Activated CD4-positive, alpha-beta T cell treated with anti-CD3 and anti-CD28 coated beads, Interleukin-2, amount 10 ng/mL, durations not matched to agents 7 days and 5 days (primary cell): ENCODE results near the gene RPP25. TPM values are rescaled to one million over a fixed set of nuclear protein-coding genes. Genes with fewer than 3 reads are reported as not detected.
"Not testable (repeated sequence)": the region's sequence is repeated elsewhere in the genome, so short reads cannot be mapped to it uniquely, and the experiment has no call there.

Experiments
- CTCF ChIA-PET: fragments of 350-600 bp; sonication (Branson Sonifier 250); formaldehyde crosslinking; loops from one replicate; lab custom pipeline; 2021; ENCODE audit warnings: antibody characterized with exemption; lab: Charles Lee
- POLR2A ChIA-PET: fragments of 350-600 bp; sonication (Branson Sonifier 250); formaldehyde crosslinking; loops from one replicate; lab custom pipeline; 2021; ENCODE audit warnings: antibody characterized with exemption; lab: Charles Lee
- DNase-seq: peaks from one replicate; pipeline ENCODE4 v3.0.0-alpha.2; 2020
- H3K27ac Mint-ChIP-seq: one replicate; pipeline ENCODE4 v1.8.0; 2021; ENCODE audit warnings: mild to moderate bottlenecking, moderate library complexity, mixed read lengths
- H3K27me3 Mint-ChIP-seq: one replicate; pipeline ENCODE4 v1.8.0; 2021; ENCODE audit warnings: mixed read lengths
- H3K36me3 Mint-ChIP-seq: one replicate; pipeline ENCODE4 v1.8.0; 2021; ENCODE audit warnings: low read depth, mixed read lengths
- H3K4me1 Mint-ChIP-seq: one replicate; pipeline ENCODE4 v1.8.0; 2021; ENCODE audit warnings: mixed read lengths
- H3K4me3 Mint-ChIP-seq: one replicate; pipeline ENCODE4 v1.8.0; 2021; ENCODE audit warnings: mild to moderate bottlenecking, moderate library complexity, mixed read lengths
- H3K9me3 Mint-ChIP-seq: one replicate; pipeline ENCODE4 v1.8.0; 2021; ENCODE audit warnings: mixed read lengths
- total RNA-seq, 2 experiments: library from RNA; stranded (reverse); gene quantifications; one replicate each; pipeline ENCODE4 v1.2.3, GENCODE V29; 2021

Gene RPP25
- total RNA-seq, 2 experiments from 2014 or later: 6.4 TPM

DNA sequence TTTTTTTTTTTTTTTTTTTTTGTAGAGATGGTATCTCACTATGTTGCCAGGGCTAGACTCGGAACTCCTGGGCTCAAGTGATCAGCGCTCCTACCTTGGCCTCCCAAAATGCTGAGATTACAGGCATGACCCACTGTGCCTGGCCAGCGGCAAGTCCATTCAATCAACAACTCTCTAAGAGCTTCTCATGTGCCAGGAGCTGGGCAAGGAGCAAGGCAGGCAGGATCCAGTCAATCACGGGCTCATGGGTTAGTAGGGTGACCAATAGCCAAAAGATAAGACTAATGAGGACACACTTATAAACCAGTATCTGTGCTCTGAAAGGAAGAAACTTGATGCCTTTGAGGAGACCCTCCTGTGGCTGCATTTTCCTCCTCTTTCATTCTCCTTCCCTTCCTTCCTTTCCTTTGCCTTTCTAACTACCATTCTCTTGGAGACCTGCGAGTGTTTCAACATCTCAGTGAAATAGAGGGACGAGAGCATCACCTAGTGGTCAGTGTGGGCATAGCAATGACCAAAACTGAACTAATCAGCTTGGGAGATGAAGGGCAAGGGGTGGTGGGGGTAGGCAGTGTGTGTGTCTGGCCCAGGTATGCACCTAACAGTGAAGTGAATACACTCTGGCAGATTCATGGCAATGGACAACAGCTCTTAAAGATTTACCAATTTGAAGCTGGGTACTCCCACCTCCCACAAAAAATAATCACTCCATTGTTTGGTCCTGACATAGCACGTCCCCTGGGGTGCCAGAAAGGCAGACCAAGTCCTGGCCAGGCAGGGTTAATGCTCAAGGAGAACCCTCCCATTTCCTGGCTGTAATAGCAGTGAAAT lies 6.3 kb downstream of the RPP25 start:
- Mint-ChIP-seq H3K4me1 (peaks cover 8% of the 10 kb centered on the region), H3K27ac (no peak overlapping the region), H3K36me3 (no peaks in the 10 kb centered on the region), H3K27me3 (no peaks in the 10 kb centered on the region), H3K4me3 (no peak overlapping the region), H3K9me3 (no peaks in the 10 kb centered on the region)
- POLR2A ChIA-PET: no interaction called here
- DNase-seq: peak; percentile 85
- CTCF ChIA-PET: interaction anchor here (0.6 to 3.3 kb wide), 27 partner anchors 9 to 332 kb away, joined by 3 to 10 read pairs (median 4); no protein-coding TSS in a partner anchor

- Mint-ChIP-seq H3K27ac (peak within 1 kb of the TSS; percentile 97), H3K36me3 (peaks cover 19% of the 10 kb centered on the region), H3K4me1 (peaks cover 35% of the 10 kb centered on the region), H3K27me3 (no peaks in the 10 kb centered on the region), H3K9me3 (no peaks in the 10 kb centered on the region), H3K4me3 (peak within 1 kb of the TSS; percentile 87)
- ChIA-PET POLR2A (interaction anchor here (0.6 to 0.7 kb wide), 2 partner anchors 70 to 93 kb away, joined by 3 read pairs; no protein-coding TSS in a partner anchor), CTCF (interaction anchor here (0.8 to 1.5 kb wide), 4 partner anchors 16 to 118 kb away, joined by 3 to 4 read pairs (median 4); no protein-coding TSS in a partner anchor)
- peak; percentile 93 for DNase-seq
These were observed 18.8 kb downstream of the RPP25 start, which contains the start of gene COX5A for GRCh38 chr15:74937590-74938371. Gene COX5A, minus strand, starts transcription at chr15:74938073. Its CDS starts 59 bp downstream, at chr15:74938014.

GRCh38 chr15:74937272-74937589 lies 19.3 kb downstream of the RPP25 start:
- H3K9me3 Mint-ChIP-seq: no peaks in the 10 kb centered on the region
- POLR2A ChIA-PET: no interaction called here
- H3K27ac Mint-ChIP-seq: peak overlapping the region; percentile 97

DNA sequence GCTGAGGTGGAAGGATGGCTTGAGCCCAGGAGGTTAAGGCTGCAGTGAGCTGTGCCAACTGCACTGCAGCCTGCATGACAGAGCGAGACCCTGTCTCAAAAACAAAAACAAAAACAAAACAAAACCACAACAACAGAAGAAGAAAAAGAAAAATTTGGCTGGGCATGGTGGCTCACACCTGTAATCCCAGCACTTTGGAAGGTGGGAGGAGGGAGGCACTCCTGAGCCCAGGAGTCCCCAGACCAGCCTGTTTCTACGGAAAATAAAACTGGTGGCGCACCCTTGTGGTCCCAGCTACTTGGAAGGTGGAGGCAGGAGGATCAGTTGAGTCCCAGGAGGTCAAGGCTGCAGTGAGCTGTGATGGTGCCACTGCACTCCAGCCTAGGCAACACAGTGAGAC lies 21.4 kb downstream of the RPP25 start:
- DNase-seq, H3K9me3 Mint-ChIP-seq, H3K27me3 Mint-ChIP-seq, POLR2A ChIA-PET, H3K27ac Mint-ChIP-seq: not testable (repeated sequence)
- CTCF ChIA-PET: interaction anchor here (0.6 to 2.1 kb wide), 4 partner anchors 29 to 524 kb away, joined by 3 to 7 read pairs (median 3); partner anchors contain the start of gene FAM219B
- Mint-ChIP-seq H3K4me3 (peak overlapping the region; percentile 49), H3K36me3 (peaks cover 27% of the 10 kb centered on the region), H3K4me1 (peaks cover 46% of the 10 kb centered on the region)

More at GRCh38 chr15:74937272-74937589, 19.3 kb downstream of the RPP25 start:
- CTCF ChIA-PET: interaction anchor here (1.0 kb wide), 1 partner anchor 34 kb away, joined by 4 read pairs; no protein-coding TSS in a partner anchor
- Mint-ChIP-seq H3K27me3 (no peaks in the 10 kb centered on the region), H3K4me1 (peaks cover 37% of the 10 kb centered on the region), H3K36me3 (peaks cover 20% of the 10 kb centered on the region), H3K4me3 (peak overlapping the region; percentile 87)
- no peak for DNase-seq

- no peak overlapping the region for H3K4me3 Mint-ChIP-seq
- H3K9me3 Mint-ChIP-seq: no peaks in the 10 kb centered on the region
- ChIA-PET POLR2A (no interaction called here), CTCF (interaction anchor here (0.7 to 2.1 kb wide), 2 partner anchors 27 to 220 kb away, joined by 4 to 7 read pairs; partner anchors contain the start of gene FAM219B)
- no peak for DNase-seq
- H3K4me1 Mint-ChIP-seq: peaks cover 46% of the 10 kb centered on the region
- H3K36me3 Mint-ChIP-seq: peaks cover 36% of the 10 kb centered on the region
- peak overlapping the region; percentile 36 for H3K27ac Mint-ChIP-seq
- no peaks in the 10 kb centered on the region for H3K27me3 Mint-ChIP-seq
These were observed 23.0 kb downstream of the RPP25 start for GRCh38 chr15:74933573-74933972.

DNA sequence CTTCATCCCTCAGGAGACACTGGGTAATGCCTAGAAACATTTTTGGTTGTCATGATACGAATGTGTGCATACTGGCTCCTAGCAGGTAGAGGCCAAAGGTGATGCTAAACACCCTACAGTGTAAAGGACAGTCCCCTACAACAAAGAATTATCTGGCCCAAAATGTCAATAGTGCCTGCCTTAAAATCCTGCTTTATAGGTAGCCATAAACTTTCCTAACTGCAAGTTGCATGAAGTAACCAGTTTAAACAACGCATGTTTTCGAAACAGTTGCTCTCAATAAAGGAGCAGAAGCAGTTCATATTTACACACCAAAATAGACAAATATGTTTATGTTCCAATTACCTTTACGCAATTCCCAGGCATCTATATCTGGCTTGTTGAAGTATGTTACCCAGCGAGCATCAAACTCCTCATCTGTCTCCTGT lies 27.8 kb downstream of the RPP25 start:
- no peak overlapping the region for H3K4me3 Mint-ChIP-seq
- DNase-seq: no peak
- peaks cover 17% of the 10 kb centered on the region for H3K4me1 Mint-ChIP-seq
- no peak overlapping the region for H3K27ac Mint-ChIP-seq
- H3K36me3 Mint-ChIP-seq: peaks cover 43% of the 10 kb centered on the region
- H3K9me3 Mint-ChIP-seq: no peaks in the 10 kb centered on the region
- CTCF ChIA-PET: interaction anchor here (0.6 kb wide), 1 partner anchor 49 kb away, joined by 3 read pairs; no protein-coding TSS in a partner anchor
- no peaks in the 10 kb centered on the region for H3K27me3 Mint-ChIP-seq
- POLR2A ChIA-PET: no interaction called here

DNA sequence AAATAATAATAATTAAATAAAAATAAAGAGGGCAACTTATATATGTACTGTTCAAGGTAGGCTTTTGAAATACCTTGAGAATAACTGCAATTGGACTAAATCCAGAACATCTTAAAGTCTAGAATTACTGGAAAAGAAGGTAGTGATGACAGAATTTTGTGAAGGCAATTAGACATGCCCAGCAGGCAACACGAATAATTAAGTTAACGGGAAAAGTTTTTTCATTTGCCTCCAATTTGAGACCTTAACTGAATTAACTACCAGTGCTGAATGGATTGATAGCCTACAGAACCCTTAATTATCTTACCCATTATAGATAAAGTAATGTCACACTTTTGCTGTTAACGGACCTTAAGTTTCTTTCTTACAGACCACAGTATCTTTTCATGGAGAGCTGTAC lies 32.0 kb downstream of the RPP25 start:
- Mint-ChIP-seq H3K36me3 (peaks cover 51% of the 10 kb centered on the region), H3K27me3 (no peaks in the 10 kb centered on the region), H3K4me1 (peaks cover 5% of the 10 kb centered on the region), H3K9me3 (no peaks in the 10 kb centered on the region), H3K27ac (no peak overlapping the region), H3K4me3 (no peak overlapping the region)
- ChIA-PET POLR2A (no interaction called here), CTCF (interaction anchor here (1.0 to 1.3 kb wide), 2 partner anchors 18 to 22 kb away, joined by 3 read pairs; partner anchors contain the start of gene FAM219B)
- no peak for DNase-seq

- Mint-ChIP-seq H3K27me3 (no peaks in the 10 kb centered on the region), H3K27ac (no peak overlapping the region), H3K4me3 (no peak overlapping the region), H3K4me1 (peaks cover 5% of the 10 kb centered on the region), H3K9me3 (no peaks in the 10 kb centered on the region), H3K36me3 (peaks cover 48% of the 10 kb centered on the region)
- POLR2A ChIA-PET: no interaction called here
- DNase-seq: no peak
- CTCF ChIA-PET: interaction anchor here (0.6 kb wide), 1 partner anchor 276 kb away, joined by 4 read pairs; no protein-coding TSS in a partner anchor
These were observed 36.1 kb downstream of the RPP25 start for GRCh38 chr15:74920456-74920855.

GRCh38 chr15:74917676-74918075 lies 38.9 kb downstream of the RPP25 start:
- Mint-ChIP-seq H3K36me3 (peaks cover 58% of the 10 kb centered on the region), H3K4me1 (peaks cover 5% of the 10 kb centered on the region), H3K27ac (no peak overlapping the region), H3K4me3 (no peak overlapping the region), H3K27me3 (no peaks in the 10 kb centered on the region), H3K9me3 (no peaks in the 10 kb centered on the region)
- CTCF ChIA-PET: interaction anchor here (0.6 to 1.4 kb wide), 4 partner anchors 12 to 169 kb away, joined by 3 to 5 read pairs (median 4); no protein-coding TSS in a partner anchor
- POLR2A ChIA-PET: interaction anchor here (0.7 kb wide), 1 partner anchor 100 kb away, joined by 3 read pairs; no protein-coding TSS in a partner anchor
- no peak for DNase-seq

GRCh38 chr15:74913799-74914198 lies 42.8 kb downstream of the RPP25 start:
- H3K27ac Mint-ChIP-seq, H3K4me1 Mint-ChIP-seq, DNase-seq, H3K27me3 Mint-ChIP-seq, H3K4me3 Mint-ChIP-seq, H3K9me3 Mint-ChIP-seq, POLR2A ChIA-PET: not testable (repeated sequence)
- H3K36me3 Mint-ChIP-seq: peaks cover 43% of the 10 kb centered on the region
- CTCF ChIA-PET: interaction anchor here (0.9 kb wide), 1 partner anchor 12 kb away, joined by 3 read pairs; no protein-coding TSS in a partner anchor

GRCh38 chr15:74913041-74913440 lies 43.5 kb downstream of the RPP25 start:
- H3K4me3 Mint-ChIP-seq: no peak overlapping the region
- H3K36me3 Mint-ChIP-seq: peaks cover 38% of the 10 kb centered on the region
- H3K9me3 Mint-ChIP-seq: no peaks in the 10 kb centered on the region
- H3K27ac Mint-ChIP-seq: no peak overlapping the region
- CTCF ChIA-PET: interaction anchor here (0.9 to 3.6 kb wide), 3 partner anchors 11 to 20 kb away, joined by 3 to 19 read pairs (median 4); no protein-coding TSS in a partner anchor
- POLR2A ChIA-PET: no interaction called here
- no peaks in the 10 kb centered on the region for H3K4me1 Mint-ChIP-seq
- H3K27me3 Mint-ChIP-seq: no peaks in the 10 kb centered on the region
- no peak for DNase-seq

- Mint-ChIP-seq H3K9me3 (no peaks in the 10 kb centered on the region), H3K27ac (no peak overlapping the region), H3K27me3 (no peaks in the 10 kb centered on the region), H3K4me1 (peaks cover 32% of the 10 kb centered on the region), H3K36me3 (peaks cover 29% of the 10 kb centered on the region), H3K4me3 (no peak overlapping the region)
- DNase-seq: no peak
- ChIA-PET CTCF (interaction anchor here (1.1 to 1.4 kb wide), 4 partner anchors 11 to 39 kb away, joined by 3 to 6 read pairs (median 4); partner anchors contain the start of gene MPI), POLR2A (no interaction called here)
These were observed 47.9 kb downstream of the RPP25 start for GRCh38 chr15:74908635-74909034.
